ENCODE measurements around the gene CLVS2.

Gene CLVS2

GRCh38 chr6:123117145-123117908 lies 121.3 kb downstream of the CLVS2 start:
- Histone ChIP-seq H3K27ac (no peak overlapping the region), H3K4me3 (no peak overlapping the region)
- DNase-seq (ENCODE audit: low spot score): no peak
- TF ChIP-seq CTCF (IDR thresholded peaks at IDR 0.05): no peak

GRCh38 chr6:123118811-123119210 lies 122.8 kb downstream of the CLVS2 start:
- no peak overlapping the region for H3K4me3 ChIP-seq
- DNase-seq (ENCODE audit: low spot score): no peak
- H3K27ac ChIP-seq: no peak overlapping the region
- TF ChIP-seq CTCF (IDR thresholded peaks at IDR 0.05): no peak

Measured in coronary artery (tissue), 2 donors.